H1 (cell line): ENCODE data around the gene MEGF11. TPM values are rescaled to one million over a fixed set of nuclear protein-coding genes. Genes with fewer than 3 reads are reported as not detected.

ENCODE experiments used
- CTCF ChIA-PET: fragments of 300-600 bp; sonication (Branson Sonifier 250); formaldehyde crosslinking; loops from one replicate; lab custom pipeline; 2021; ENCODE audit not compliant: partially characterized antibody; lab: Charles Lee
- POLR2A ChIA-PET: fragments of 300-600 bp; sonication (Branson Sonifier 250); formaldehyde crosslinking; loops from one replicate; lab custom pipeline; 2021; ENCODE audit warnings: inconsistent platforms; ENCODE audit not compliant: partially characterized antibody; lab: Charles Lee
- DNase-seq, 2 experiments: peaks; one replicate each; pipeline versions ENCODE4 v3.0.0 to v3.0.0-alpha.2; 2010 to 2022; ENCODE audit warnings: low spot score in 2 of 2, low read depth in 1 of 2, mixed read lengths in 1 of 2
- FAIRE-seq: peaks from 2 replicates; lab custom pipeline; 2011; peaks lifted over from hg19 to GRCh38; lab: Jason Lieb, UNC
- H2AFZ ChIP-seq: 2 replicates; pipeline ENCODE4 v1.8.1; 2012; ENCODE audit warnings: low read length, inconsistent platforms
- H2AK5ac ChIP-seq: 2 replicates; pipeline ENCODE4 v1.6.1; 2013; ENCODE audit warnings: low read depth, low read length
- H2BK120ac ChIP-seq: replicated peaks from 2 replicates; pipeline ENCODE3; 2013; ENCODE audit warnings: low read depth, low read length, inconsistent platforms
- H2BK12ac ChIP-seq: 2 replicates; pipeline ENCODE4 v1.6.1; 2013; ENCODE audit warnings: low read depth, low read length
- H2BK15ac ChIP-seq: 2 replicates; pipeline ENCODE4 v1.6.1; 2013; ENCODE audit warnings: low read length
- H2BK20ac ChIP-seq: 2 replicates; pipeline ENCODE4 v1.6.1; 2013; ENCODE audit warnings: low read length
- H2BK5ac ChIP-seq: 2 replicates; pipeline ENCODE4 v1.6.1; 2013; ENCODE audit warnings: low read depth, low read length
- H3K14ac ChIP-seq: 2 replicates; pipeline ENCODE4 v1.6.1; 2013; ENCODE audit warnings: inconsistent platforms; ENCODE audit not compliant: insufficient read length
- H3K18ac ChIP-seq: 2 replicates; pipeline ENCODE4 v1.6.1; 2013; ENCODE audit warnings: low read length; ENCODE audit errors: extremely low read depth
- H3K23ac ChIP-seq: 2 replicates; pipeline ENCODE4 v1.6.1; 2013; ENCODE audit warnings: inconsistent platforms; ENCODE audit not compliant: insufficient read length
- H3K23me2 ChIP-seq: 2 replicates; pipeline ENCODE4 v1.6.1; 2013; ENCODE audit warnings: low read depth, low read length
- H3K27ac ChIP-seq: 2 replicates; pipeline ENCODE4 v1.6.1; 2011; ENCODE audit warnings: low read depth, low read length, inconsistent platforms
- H3K27me3 ChIP-seq, 4 experiments: replicated peaks in 1 of 4; 1 replicate in 1 of 4; 2 replicates in 3 of 4; pipeline versions ENCODE4 v1.6.1 to v1.8.1; 2011 to 2013; ENCODE audit warnings: low read length in 3 of 4, mild to moderate bottlenecking in 3 of 4, inconsistent platforms in 2 of 4, mixed read lengths in 2 of 4, moderate library complexity in 1 of 4; ENCODE audit not compliant: control insufficient read depth in 3 of 4, insufficient read depth in 3 of 4; ENCODE audit errors: extremely low read depth in 1 of 4
- H3K36me3 ChIP-seq, 4 experiments: 2 replicates each; pipeline versions ENCODE4 v1.6.1 to v1.8.1; 2011 to 2013; ENCODE audit warnings: mild to moderate bottlenecking in 4 of 4, low read length in 3 of 4, moderate library complexity in 2 of 4, control low read depth in 1 of 4, inconsistent platforms in 1 of 4; ENCODE audit not compliant: insufficient read depth in 4 of 4, control insufficient read depth in 2 of 4
- H3K4ac ChIP-seq: replicated peaks from 2 replicates; pipeline ENCODE3; 2013; ENCODE audit warnings: low read length, low read depth, mixed read lengths, inconsistent platforms; ENCODE audit not compliant: insufficient read length
- H3K4me1 ChIP-seq, 4 experiments: replicated peaks in 1 of 4; 1 replicate in 1 of 4; 2 replicates in 3 of 4; pipeline versions ENCODE4 v1.6.1 to v1.8.1; 2011 to 2013; ENCODE audit warnings: low read length in 3 of 4, inconsistent platforms in 2 of 4, mixed read lengths in 1 of 4; ENCODE audit not compliant: insufficient read depth in 4 of 4, control insufficient read depth in 3 of 4
- H3K4me2 ChIP-seq, 2 experiments: 2 replicates each; pipeline versions ENCODE4 v1.6.1 to v1.8.1; 2011 to 2013; ENCODE audit warnings: low read depth in 2 of 2, low read length in 2 of 2, control low read depth in 1 of 2, inconsistent platforms in 1 of 2, mild to moderate bottlenecking in 1 of 2; ENCODE audit not compliant: insufficient read depth in 1 of 2
- H3K4me3 ChIP-seq, 4 experiments: fragments of 200-600, 300-600 bp in 1 of 4; sonication (generic), shearing (Covaris generic), sonication (Bioruptor Twin) in 1 of 4; 2 replicates each; pipeline versions ENCODE4 v1.5.1 to v1.8.1; 2011 to 2016; ENCODE audit warnings: low read length in 4 of 4, low read depth in 3 of 4, control low read depth in 2 of 4, inconsistent platforms in 2 of 4, mild to moderate bottlenecking in 2 of 4, mixed read lengths in 1 of 4, moderate library complexity in 1 of 4; ENCODE audit not compliant: insufficient read depth in 2 of 4; ENCODE audit errors: extremely low read depth in 1 of 4
- H3K56ac ChIP-seq: replicated peaks from 2 replicates; pipeline ENCODE3; 2013; ENCODE audit warnings: low read depth, mild to moderate bottlenecking, mixed read lengths, low read length, inconsistent platforms; ENCODE audit not compliant: insufficient read length
- H3K79me1 ChIP-seq: 2 replicates; pipeline ENCODE4 v1.6.1; 2013; ENCODE audit warnings: low read depth, low read length, control low read depth
- H3K79me2 ChIP-seq, 2 experiments: 2 replicates each; pipeline versions ENCODE4 v1.6.1 to v1.8.1; 2012 to 2013; ENCODE audit warnings: low read length in 2 of 2, mild to moderate bottlenecking in 2 of 2, inconsistent platforms in 1 of 2; ENCODE audit not compliant: insufficient read depth in 2 of 2, control insufficient read depth in 1 of 2
- H3K9ac ChIP-seq, 4 experiments: replicated peaks in 1 of 4; 1 replicate in 1 of 4; 2 replicates in 3 of 4; pipeline versions ENCODE4 v1.6.1 to v1.8.1; 2011 to 2013; ENCODE audit warnings: low read depth in 3 of 4, low read length in 3 of 4, control low read depth in 2 of 4, mild to moderate bottlenecking in 2 of 4, moderate library complexity in 2 of 4, inconsistent platforms in 1 of 4; ENCODE audit errors: extremely low read depth in 1 of 4
- H3K9me3 ChIP-seq, 2 experiments: 2 replicates each; pipeline versions ENCODE4 v1.6.1 to v1.8.1; 2012 to 2013; ENCODE audit warnings: mild to moderate bottlenecking in 2 of 2, moderate library complexity in 2 of 2, control low read depth in 1 of 2, inconsistent platforms in 1 of 2, low read depth in 1 of 2, low read length in 1 of 2, mixed read lengths in 1 of 2; ENCODE audit not compliant: insufficient read depth in 2 of 2
- H4K20me1 ChIP-seq, 2 experiments: replicated peaks in 1 of 2; 2 replicates each; pipeline versions ENCODE3 to v1.8.1; 2011 to 2013; ENCODE audit warnings: inconsistent platforms in 2 of 2, low read length in 2 of 2, mild to moderate bottlenecking in 1 of 2; ENCODE audit not compliant: insufficient read depth in 2 of 2, control insufficient read depth in 1 of 2
- H4K5ac ChIP-seq: 2 replicates; pipeline ENCODE4 v1.6.1; 2013; ENCODE audit warnings: low read length, low read depth, mixed read lengths, inconsistent platforms; ENCODE audit not compliant: insufficient read length
- H4K8ac ChIP-seq: 2 replicates; pipeline ENCODE4 v1.8.0; 2013; ENCODE audit warnings: mild to moderate bottlenecking, moderate library complexity, low read length, inconsistent platforms; ENCODE audit not compliant: insufficient read depth; ENCODE audit errors: extremely low read depth
- H4K91ac ChIP-seq: replicated peaks from 2 replicates; pipeline ENCODE3; 2013; ENCODE audit warnings: low read length, mixed read lengths, inconsistent platforms; ENCODE audit not compliant: insufficient read length
- BCL11A ChIP-seq, 2 experiments: IDR thresholded peaks; one replicate each; pipeline ENCODE4 v1.6.1; 2011; ENCODE audit warnings: low read depth in 2 of 2, low read length in 2 of 2, mild to moderate bottlenecking in 2 of 2
- CHD2 ChIP-seq: IDR thresholded peaks from 2 replicates; pipeline ENCODE4 v1.6.1; 2012; ENCODE audit warnings: low read length, improper control_type of control experiment
- EGR1 ChIP-seq: IDR thresholded peaks from 2 replicates; pipeline ENCODE4 v1.6.1; 2011; ENCODE audit warnings: low read depth, low read length, borderline replicate concordance
- SP1 ChIP-seq: IDR thresholded peaks from 2 replicates; pipeline ENCODE4 v1.6.1; 2011; ENCODE audit warnings: low read depth, low read length
- polyA plus RNA-seq, 7 experiments: library from polyadenylated mRNA; depleted of rRNA in 3 of 7; stranded (reverse) in 5 of 7; unstranded in 2 of 7; fragments of >200 nt in 5 of 7; fragments of 200-250 nt in 2 of 7; gene quantifications; 1 replicate in 5 of 7; 2 replicates in 1 of 7; 4 replicates in 1 of 7; pipeline versions ENCODE4 v1.2.1 to v1.2.3, GENCODE V29; 2011 to 2013; ENCODE audit warnings: missing spikeins in 2 of 7, mixed read lengths in 2 of 7
- total RNA-seq: library from RNA; stranded (reverse); fragmentation: NEBNext Ultra II Directional; extraction: Animal tissue kit (Norgen Biotek cat#: 25700); gene quantifications from 2 replicates; pipeline ENCODE4 v1.2.1, GENCODE V29; 2021

Gene MEGF11
- total and polyA plus RNA-seq, 2 of the 8 experiments (the other 6 are each of a cell fraction or from before 2014, with no cell fraction given): 4.4 to 4.8 TPM

GRCh38 chr15:65940618-65940909, 313.0 kb downstream of the MEGF11 start:
- H2BK120ac ChIP-seq: no peak overlapping the region
- no peaks in the 10 kb centered on the region for H3K79me2 ChIP-seq
- no peaks in the 10 kb centered on the region for H3K4me1 ChIP-seq
- H3K4me3 ChIP-seq: no peak overlapping the region
- no peak overlapping the region for H4K91ac ChIP-seq
- no peak overlapping the region for H2AK5ac ChIP-seq
- no peak overlapping the region for H4K8ac ChIP-seq
- H3K23me2 ChIP-seq: no peaks in the 10 kb centered on the region
- DNase-seq (no peak), FAIRE-seq (no peak)
- H4K5ac ChIP-seq: no peak overlapping the region
- H2BK5ac ChIP-seq: no peak overlapping the region
- H3K9ac ChIP-seq: no peak overlapping the region; a peak in 1 of 7 replicates
- no peak overlapping the region for H2BK15ac ChIP-seq
- no peak overlapping the region for H3K23ac ChIP-seq
- H2AFZ ChIP-seq: no peak overlapping the region
- no peaks in the 10 kb centered on the region for H3K27me3 ChIP-seq
- ChIA-PET POLR2A (interaction anchor here (0.7 kb wide), 1 partner anchor 359 kb away, joined by 3 read pairs; no protein-coding TSS in a partner anchor), CTCF (interaction anchor here (0.5 kb wide), 1 partner anchor 93 kb away, joined by 5 read pairs; no protein-coding TSS in a partner anchor)
- no peak overlapping the region for H3K4ac ChIP-seq
- no peak overlapping the region for H3K14ac ChIP-seq
- no peak overlapping the region for H2BK20ac ChIP-seq
- H3K79me1 ChIP-seq: no peaks in the 10 kb centered on the region
- H3K56ac ChIP-seq: no peak overlapping the region
- TF ChIP-seq SP1: no peak
- no peak for TF ChIP-seq EGR1
- no peak for TF ChIP-seq CHD2
- no peak for TF ChIP-seq BCL11A (IDR thresholded peaks at IDR 0.05; ENCODE audit: low read depth in 2 of 2, low read length in 2 of 2)
- TF ChIP-seq, all 59 proteins: peak for 0
- Histone ChIP-seq H2BK12ac (no peak overlapping the region), H3K4me2 (no peak overlapping the region), H3K36me3 (no peaks in the 10 kb centered on the region), H3K9me3 (no peaks in the 10 kb centered on the region), H4K20me1 (no peaks in the 10 kb centered on the region), H3K18ac (no peak overlapping the region), H3K27ac (no peak overlapping the region)
